HAP-1 (cell line): Measurements from ENCODE around the gene POTEI.
"Not testable (repeated sequence)": the region's sequence is repeated elsewhere in the genome, so short reads cannot be mapped to it uniquely, and the experiment has no call there.

Experiments
- DNase-seq, 2 experiments: peaks; one replicate each; pipeline ENCODE4 v3.0.0-alpha.2; 2016 to 2020; ENCODE audit warnings: low spot score in 2 of 2
- H3K27me3 ChIP-seq: fragments of 250-450 bp; sonication (Bioruptor Pico); 2 replicates; pipeline ENCODE4 v1.5.1; 2020; ENCODE audit warnings: low read depth, mild to moderate bottlenecking, moderate library complexity
- H3K36me3 ChIP-seq: fragments of 250-450 bp; sonication (Bioruptor Pico); replicated peaks from 2 replicates; pipeline ENCODE4 v1.5.1; 2020; ENCODE audit warnings: mild to moderate bottlenecking
- H3K4me1 ChIP-seq: fragments of 250-450 bp; sonication (Bioruptor Pico); 2 replicates; pipeline ENCODE4 v1.5.1; 2020; ENCODE audit warnings: mild to moderate bottlenecking
- H3K4me3 ChIP-seq: fragments of 250-450 bp; sonication (Bioruptor Pico); 2 replicates; pipeline ENCODE4 v1.5.1; 2020; ENCODE audit warnings: mild to moderate bottlenecking, moderate library complexity
- H3K9me3 ChIP-seq: fragments of 250-450 bp; sonication (Bioruptor Pico); 2 replicates; pipeline ENCODE4 v1.5.1; 2020; ENCODE audit warnings: mild to moderate bottlenecking, moderate library complexity
- in situ Hi-C: fragments of 300-500 bp; cut with MboI; formaldehyde crosslinking; loops from 3 replicates; pipeline ENCODE4 v1.14.3; 2020; ENCODE audit warnings: low sequenced_read_pairs, inconsistent platforms, mixed read lengths

The POTEI gene

DNA sequence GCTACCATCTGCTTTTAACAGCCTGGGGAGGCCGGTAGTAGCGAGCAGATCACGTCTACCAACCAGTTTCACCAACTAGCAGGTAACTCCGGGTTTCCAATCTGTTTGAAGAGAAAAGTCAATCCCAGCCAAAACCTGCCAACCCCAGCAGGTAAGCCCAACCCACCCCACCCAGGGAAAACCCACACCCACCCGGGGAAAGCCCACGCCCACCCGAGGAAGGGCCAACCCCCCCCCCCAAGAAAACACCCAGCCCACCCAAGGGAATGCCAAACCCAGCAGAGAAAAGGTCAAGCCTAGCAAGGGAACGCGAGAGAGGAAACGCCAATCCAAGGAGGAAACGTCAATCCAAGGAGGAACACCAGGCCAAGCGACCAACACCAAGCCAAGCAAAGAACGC lies at the start of gene POTEI:
Gene POTEI (minus strand): TSS at position 101 of the 400 bp plus-strand sequence. CDS start 93 bp downstream, at position 8.
- H3K4me3 ChIP-seq, H3K9me3 ChIP-seq, in situ Hi-C loops, H3K36me3 ChIP-seq, DNase-seq, H3K4me1 ChIP-seq, H3K27me3 ChIP-seq: not testable (repeated sequence)

DNA sequence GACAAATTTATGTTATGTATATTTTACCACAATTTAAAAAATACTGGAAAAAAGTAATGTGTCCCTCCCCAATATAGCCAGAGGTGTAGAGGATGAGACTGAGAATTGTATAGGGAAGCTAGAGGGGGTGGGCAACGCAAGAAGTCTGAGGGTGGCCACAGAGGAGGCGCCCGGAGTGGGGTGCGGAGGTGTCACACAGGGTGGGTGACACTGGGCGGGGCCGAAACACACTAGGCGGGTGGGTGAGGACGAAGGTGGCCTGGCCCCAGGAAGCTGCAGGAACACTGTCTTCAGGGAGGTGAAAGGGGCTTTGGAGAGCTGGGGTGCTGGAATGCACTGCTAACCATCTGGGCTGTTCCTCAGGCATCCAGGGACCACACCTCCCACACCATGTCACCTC lies 47.3 kb upstream of the POTEI start:
- H3K4me3 ChIP-seq, H3K9me3 ChIP-seq, H3K27me3 ChIP-seq, H3K4me1 ChIP-seq, H3K36me3 ChIP-seq, in situ Hi-C loops, DNase-seq: not testable (repeated sequence)

DNA sequence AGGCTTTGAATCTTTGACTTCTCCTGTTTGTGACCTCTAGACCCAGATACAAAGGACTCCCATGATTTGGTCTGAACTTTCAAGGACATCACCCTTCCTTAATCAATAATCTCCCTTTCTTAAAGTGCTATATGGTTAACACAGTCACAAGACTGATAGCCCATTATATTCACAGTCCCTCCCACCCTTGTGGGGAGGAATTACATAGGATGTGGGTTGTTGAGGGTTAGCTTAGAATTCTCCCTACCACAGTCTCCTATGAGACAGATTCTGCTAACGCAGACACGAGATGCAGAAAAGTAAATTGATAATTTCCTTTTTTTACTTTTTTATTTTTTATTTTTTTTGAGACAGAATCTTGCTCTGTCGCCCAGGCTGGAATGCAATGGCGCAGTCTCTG lies 45.0 kb upstream of the POTEI start:
- H3K36me3 ChIP-seq, in situ Hi-C loops, H3K4me1 ChIP-seq: not testable (repeated sequence)

GRCh38 chr2:130549475-130549874 lies 40.3 kb upstream of the POTEI start:
- DNase-seq, H3K4me1 ChIP-seq, H3K27me3 ChIP-seq, H3K9me3 ChIP-seq, H3K4me3 ChIP-seq, in situ Hi-C loops, H3K36me3 ChIP-seq: not testable (repeated sequence)

More for the DNA sequence above, 45.0 kb upstream of the POTEI start:
- H3K9me3 ChIP-seq, DNase-seq, H3K4me3 ChIP-seq, H3K27me3 ChIP-seq: not testable (repeated sequence)

GRCh38 chr2:130548418-130548817 lies 39.3 kb upstream of the POTEI start:
- H3K36me3 ChIP-seq, in situ Hi-C loops, DNase-seq: not testable (repeated sequence)

GRCh38 chr2:130544978-130545377 lies 35.9 kb upstream of the POTEI start:
- H3K9me3 ChIP-seq, H3K4me3 ChIP-seq, DNase-seq, H3K4me1 ChIP-seq, in situ Hi-C loops, H3K27me3 ChIP-seq, H3K36me3 ChIP-seq: not testable (repeated sequence)

More at GRCh38 chr2:130548418-130548817, 39.3 kb upstream of the POTEI start:
- H3K4me1 ChIP-seq, H3K9me3 ChIP-seq, H3K27me3 ChIP-seq, H3K4me3 ChIP-seq: not testable (repeated sequence)

- H3K4me1 ChIP-seq, H3K27me3 ChIP-seq, H3K36me3 ChIP-seq, H3K9me3 ChIP-seq, in situ Hi-C loops, DNase-seq, H3K4me3 ChIP-seq: not testable (repeated sequence)
Measured at GRCh38 chr2:130543785-130544528, 34.8 kb upstream of the POTEI start.

GRCh38 chr2:130542789-130543188 lies 33.7 kb upstream of the POTEI start:
- H3K9me3 ChIP-seq, H3K4me3 ChIP-seq, H3K36me3 ChIP-seq, H3K27me3 ChIP-seq, DNase-seq, in situ Hi-C loops, H3K4me1 ChIP-seq: not testable (repeated sequence)

- DNase-seq, in situ Hi-C loops, H3K4me3 ChIP-seq, H3K36me3 ChIP-seq, H3K4me1 ChIP-seq, H3K27me3 ChIP-seq, H3K9me3 ChIP-seq: not testable (repeated sequence)
Measured at GRCh38 chr2:130538271-130538670, 29.1 kb upstream of the POTEI start.

DNA sequence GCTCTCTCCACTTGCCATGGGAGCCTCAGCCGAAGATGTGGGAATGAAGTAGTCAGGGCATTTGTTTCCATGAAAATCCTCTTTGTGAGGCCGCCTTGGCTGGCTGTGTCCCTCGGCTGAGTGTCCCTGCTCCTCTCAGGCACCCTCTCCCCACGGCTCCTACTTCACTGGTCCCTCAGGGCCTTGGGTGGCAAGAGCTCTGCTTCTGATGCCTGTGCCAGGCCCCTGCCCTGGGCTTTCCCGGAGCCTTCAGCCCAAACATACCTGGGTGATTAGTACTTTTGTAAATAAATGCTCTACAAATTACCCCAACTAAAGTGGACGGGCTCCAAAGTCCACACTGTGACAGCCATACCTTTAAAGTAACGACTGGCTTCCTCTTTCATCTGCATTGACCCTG lies 27.5 kb upstream of the POTEI start:
- H3K4me1 ChIP-seq, DNase-seq, in situ Hi-C loops, H3K4me3 ChIP-seq, H3K27me3 ChIP-seq, H3K9me3 ChIP-seq, H3K36me3 ChIP-seq: not testable (repeated sequence)

GRCh38 chr2:130531672-130532071 lies 22.5 kb upstream of the POTEI start:
- in situ Hi-C loops = not testable (repeated sequence)

GRCh38 chr2:130531225-130531624 lies 22.1 kb upstream of the POTEI start:
- DNase-seq, H3K36me3 ChIP-seq, H3K4me1 ChIP-seq, in situ Hi-C loops, H3K4me3 ChIP-seq, H3K9me3 ChIP-seq, H3K27me3 ChIP-seq: not testable (repeated sequence)

More at GRCh38 chr2:130531672-130532071, 22.5 kb upstream of the POTEI start:
- H3K4me3 ChIP-seq, H3K36me3 ChIP-seq, H3K27me3 ChIP-seq, H3K9me3 ChIP-seq, H3K4me1 ChIP-seq, DNase-seq: not testable (repeated sequence)

DNA sequence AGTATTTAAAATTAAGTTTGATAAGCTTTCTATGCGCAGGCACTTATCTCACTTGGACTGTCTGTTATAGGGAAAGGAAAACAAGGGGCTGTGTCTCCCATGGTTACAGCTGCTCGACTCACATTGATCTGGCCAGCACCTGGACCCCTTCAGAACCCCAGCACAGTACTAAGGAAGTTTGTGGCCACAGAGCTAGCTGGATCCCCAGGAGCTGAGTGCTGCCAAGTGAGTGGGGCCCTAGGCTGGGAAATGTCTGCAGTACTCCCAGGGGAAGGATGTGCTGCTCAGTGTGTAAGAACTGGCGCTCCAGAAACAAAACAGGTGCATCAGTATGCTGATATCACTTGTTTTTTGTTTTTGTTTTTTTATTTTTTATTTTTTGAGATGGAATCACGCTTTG lies 21.1 kb upstream of the POTEI start:
- in situ Hi-C loops, H3K36me3 ChIP-seq, H3K27me3 ChIP-seq, DNase-seq, H3K9me3 ChIP-seq, H3K4me1 ChIP-seq, H3K4me3 ChIP-seq: not testable (repeated sequence)

- in situ Hi-C loops, H3K4me1 ChIP-seq, H3K27me3 ChIP-seq, H3K4me3 ChIP-seq, H3K36me3 ChIP-seq, H3K9me3 ChIP-seq, DNase-seq: not testable (repeated sequence)
Measured at GRCh38 chr2:130529545-130529944, 20.4 kb upstream of the POTEI start.
